PC-9 (cell line): Measurements from ENCODE around the gene PRKCA. TPM values are rescaled to one million over a fixed set of nuclear protein-coding genes. Genes with fewer than 3 reads are reported as not detected.

Experiments used
- BruUV-seq: library from RNA; stranded (reverse); fragments of 400-500 nt; replicated peaks from 2 replicates; lab custom pipeline; 2021; lab: Mats Ljungman, UMichigan
- CTCF ChIA-PET: fragments of 300-600 bp; sonication (Branson Sonifier 250); formaldehyde crosslinking; loops from one replicate; lab custom pipeline; 2022; ENCODE audit warnings: antibody characterized with exemption; lab: Charles Lee
- POLR2A ChIA-PET: fragments of 300-600 bp; sonication (Branson Sonifier 250); formaldehyde crosslinking; loops from one replicate; lab custom pipeline; 2022; ENCODE audit warnings: antibody characterized with exemption; ENCODE audit not compliant: unreplicated experiment; lab: Charles Lee
- DNase-seq, 2 experiments: peaks; one replicate each; pipeline versions ENCODE4 v3.0.0 to v3.0.0-alpha.2; 2015 to 2022; ENCODE audit warnings: mixed read lengths in 1 of 2
- H2AFZ ChIP-seq: fragments of 200-600 bp; sonication (generic); 2 replicates; pipeline ENCODE4 v1.8.1; 2017; ENCODE audit warnings: antibody characterized with exemption
- H3F3A ChIP-seq: fragments of 200-600 bp; sonication (generic); 2 replicates; pipeline ENCODE4 v1.8.1; 2017; ENCODE audit warnings: antibody characterized with exemption, mild to moderate bottlenecking, low read depth; ENCODE audit not compliant: insufficient read depth
- H3K27ac ChIP-seq: fragments of 200-600 bp; sonication (generic); 2 replicates; pipeline ENCODE4 v1.6.1; 2016; ENCODE audit warnings: mixed run types
- H3K27me3 ChIP-seq: fragments of 200-600 bp; sonication (generic); 2 replicates; pipeline ENCODE4 v1.6.1; 2016; ENCODE audit warnings: low read depth, mixed run types; ENCODE audit not compliant: insufficient read depth
- H3K36me3 ChIP-seq: fragments of 200-600 bp; sonication (generic); 2 replicates; pipeline ENCODE4 v1.6.1; 2016; ENCODE audit warnings: low read depth, mixed run types
- H3K4me1 ChIP-seq: fragments of 200-600 bp; sonication (generic); replicated peaks from 2 replicates; pipeline ENCODE4 v1.6.1; 2016; ENCODE audit warnings: mixed run types; ENCODE audit not compliant: insufficient read depth
- H3K4me2 ChIP-seq: fragments of 200-600 bp; sonication (generic); 2 replicates; pipeline ENCODE4 v1.6.1; 2017; ENCODE audit warnings: mixed run types
- H3K4me3 ChIP-seq: fragments of 200-600 bp; sonication (generic); 2 replicates; pipeline ENCODE4 v1.6.1; 2016; ENCODE audit warnings: mixed run types
- H3K79me2 ChIP-seq: fragments of 200-600 bp; sonication (generic); 2 replicates; pipeline ENCODE4 v1.6.1; 2017; ENCODE audit warnings: low read depth, mixed run types
- H3K9me2 ChIP-seq: fragments of 200-600 bp; sonication (generic); 2 replicates; pipeline ENCODE4 v1.8.1; 2017; ENCODE audit warnings: mild to moderate bottlenecking; ENCODE audit not compliant: insufficient read depth
- H3K9me3 ChIP-seq: fragments of 200-600 bp; sonication (generic); 2 replicates; pipeline ENCODE4 v1.8.1; 2016; ENCODE audit warnings: low read depth; ENCODE audit not compliant: insufficient read depth
- H4K20me1 ChIP-seq: fragments of 200-600 bp; sonication (generic); 2 replicates; pipeline ENCODE4 v1.8.1; 2017; ENCODE audit not compliant: insufficient read depth
- EZH2 ChIP-seq: fragments of 200-600 bp; sonication (generic); IDR thresholded peaks from 2 replicates; pipeline ENCODE4 v1.8.0; 2017; ENCODE audit warnings: antibody characterized with exemption, low read depth
- intact Hi-C: fragments of 100-400 bp; cut with micrococcal nuclease; formaldehyde crosslinking; loops from one replicate; pipeline ENCODE4 v1.10.0; 2022; ENCODE audit not compliant: unreplicated experiment
- total RNA-seq: library from RNA; stranded (reverse); gene quantifications from 2 replicates; pipeline ENCODE4 v1.2.3, GENCODE V29; 2021
- TF ChIP-seq, protein P1 (sequence below): fragments of 200-600 bp; sonication (generic); conservative IDR thresholded peaks from 2 replicates; pipeline ENCODE4 v1.6.1; 2017; ENCODE audit warnings: mixed run types, antibody characterized with exemption, mild to moderate bottlenecking, moderate library complexity

The PRKCA gene
- total RNA-seq, 1 experiment from 2014 or later, result 23.1 TPM

DNA sequence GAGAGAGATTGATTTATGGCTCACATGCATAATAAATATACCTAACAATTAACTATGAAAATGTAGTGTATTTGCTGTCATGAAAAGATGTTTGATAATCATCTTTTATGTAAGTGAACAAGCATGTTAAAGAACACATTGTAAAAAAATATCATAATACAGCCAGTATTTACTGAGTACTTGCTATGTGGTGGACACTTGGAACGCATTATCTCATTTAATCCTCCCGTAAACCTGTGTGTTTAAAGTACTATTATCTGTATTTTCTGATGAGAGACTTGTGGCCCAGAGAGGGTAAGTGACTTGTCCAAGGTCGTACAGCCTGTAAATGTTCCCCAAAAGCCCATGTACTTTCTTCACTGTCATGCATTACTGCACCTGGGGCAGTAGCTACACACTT is 70.7 kb downstream of the PRKCA start:
- Histone ChIP-seq H3K9me3 (no peaks in the 10 kb centered on the region), H3K4me1 (0 out of 2 replicates have a peak, but pooled peaks cover 8% of the 10 kb centered on the region), H2AFZ (no peak overlapping the region), H3K4me3 (no peak overlapping the region), H3K79me2 (peaks cover 27% of the 10 kb centered on the region), H3K9me2 (no peaks in the 10 kb centered on the region), H3K4me2 (no peak overlapping the region), H3K27ac (no peak overlapping the region), H4K20me1 (no peaks in the 10 kb centered on the region), H3K27me3 (no peaks in the 10 kb centered on the region), H3K36me3 (no peaks in the 10 kb centered on the region), H3F3A (no peaks in the 10 kb centered on the region; the same call in 1 of the 2 replicates)
- no peak for DNase-seq
- TF ChIP-seq, protein P1, sequence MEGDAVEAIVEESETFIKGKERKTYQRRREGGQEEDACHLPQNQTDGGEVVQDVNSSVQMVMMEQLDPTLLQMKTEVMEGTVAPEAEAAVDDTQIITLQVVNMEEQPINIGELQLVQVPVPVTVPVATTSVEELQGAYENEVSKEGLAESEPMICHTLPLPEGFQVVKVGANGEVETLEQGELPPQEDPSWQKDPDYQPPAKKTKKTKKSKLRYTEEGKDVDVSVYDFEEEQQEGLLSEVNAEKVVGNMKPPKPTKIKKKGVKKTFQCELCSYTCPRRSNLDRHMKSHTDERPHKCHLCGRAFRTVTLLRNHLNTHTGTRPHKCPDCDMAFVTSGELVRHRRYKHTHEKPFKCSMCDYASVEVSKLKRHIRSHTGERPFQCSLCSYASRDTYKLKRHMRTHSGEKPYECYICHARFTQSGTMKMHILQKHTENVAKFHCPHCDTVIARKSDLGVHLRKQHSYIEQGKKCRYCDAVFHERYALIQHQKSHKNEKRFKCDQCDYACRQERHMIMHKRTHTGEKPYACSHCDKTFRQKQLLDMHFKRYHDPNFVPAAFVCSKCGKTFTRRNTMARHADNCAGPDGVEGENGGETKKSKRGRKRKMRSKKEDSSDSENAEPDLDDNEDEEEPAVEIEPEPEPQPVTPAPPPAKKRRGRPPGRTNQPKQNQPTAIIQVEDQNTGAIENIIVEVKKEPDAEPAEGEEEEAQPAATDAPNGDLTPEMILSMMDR, result no peak
- no peak for TF ChIP-seq EZH2
- CTCF ChIA-PET, result no interaction called here
- POLR2A ChIA-PET, result no interaction called here
- intact Hi-C loops, result no loop called here
- BruUV-seq, result no TSS peak

DNA sequence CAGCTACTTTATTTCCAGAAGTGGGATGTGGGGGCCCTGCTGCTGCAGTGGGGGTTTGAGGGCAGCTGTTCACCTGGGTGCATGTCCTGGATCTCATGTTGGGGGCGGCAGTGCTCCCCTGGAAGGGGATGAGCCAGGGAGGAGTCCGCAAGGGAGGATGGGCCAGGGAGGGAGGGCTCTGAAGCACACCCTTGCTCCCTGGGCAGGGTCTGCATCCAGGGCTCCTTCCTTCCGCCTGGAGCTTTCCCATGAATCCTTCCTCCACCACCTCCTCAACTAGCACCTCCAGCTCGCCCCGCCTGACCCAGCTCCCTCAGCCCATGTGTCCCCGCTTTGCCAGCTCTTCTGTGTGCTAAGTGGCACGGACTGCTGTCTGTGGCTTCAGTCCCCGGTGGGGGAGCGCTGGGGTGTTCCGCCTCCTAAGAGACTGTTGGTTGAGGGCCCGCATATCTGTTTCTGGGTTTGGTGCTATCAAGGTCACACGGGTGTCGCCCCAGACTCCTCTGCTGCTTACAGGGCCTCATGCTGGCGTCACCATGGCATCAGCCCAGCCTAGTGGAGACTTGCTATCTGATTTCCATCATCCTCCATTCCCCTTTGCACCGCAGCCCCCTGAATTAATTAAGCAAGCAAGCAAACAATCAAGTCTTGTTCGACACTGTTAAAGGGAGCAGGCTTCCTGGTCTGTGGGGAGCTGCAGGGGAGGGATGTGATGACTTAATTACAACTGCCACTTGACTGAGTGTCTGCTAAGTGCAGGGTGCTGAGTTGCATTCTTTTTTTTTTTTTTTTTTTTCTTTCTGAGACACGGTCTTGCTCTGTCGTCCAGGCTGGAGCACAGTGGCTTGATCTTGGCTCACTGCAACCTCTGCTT is 71.8 kb downstream of the PRKCA start:
- no peaks in the 10 kb centered on the region for H4K20me1 ChIP-seq
- CTCF ChIA-PET, result interaction anchor here (0.7 kb wide), 1 partner anchor 192 kb away, joined by 3 read pairs; no protein-coding TSS in a partner anchor
- peaks cover 32% of the 10 kb centered on the region for H3K79me2 ChIP-seq
- DNase-seq, result no peak
- intact Hi-C loops, result no loop called here
- POLR2A ChIA-PET, result no interaction called here
- no peaks in the 10 kb centered on the region; the same call in 1 of the 2 replicates for H3F3A ChIP-seq
- H3K9me2 ChIP-seq, result no peaks in the 10 kb centered on the region
- H3K27ac ChIP-seq, result no peak overlapping the region
- no peaks in the 10 kb centered on the region for H3K36me3 ChIP-seq
- no peak overlapping the region for H2AFZ ChIP-seq
- no peaks in the 10 kb centered on the region for H3K9me3 ChIP-seq
- H3K4me1 ChIP-seq, result 0 out of 2 replicates have a peak, but pooled peaks cover 8% of the 10 kb centered on the region
- no peak overlapping the region for H3K4me3 ChIP-seq
- H3K27me3 ChIP-seq, result no peaks in the 10 kb centered on the region
- TF ChIP-seq, protein P1, result no peak
- TF ChIP-seq EZH2, result no peak
- H3K4me2 ChIP-seq, result no peak overlapping the region
- no TSS peak for BruUV-seq

DNA sequence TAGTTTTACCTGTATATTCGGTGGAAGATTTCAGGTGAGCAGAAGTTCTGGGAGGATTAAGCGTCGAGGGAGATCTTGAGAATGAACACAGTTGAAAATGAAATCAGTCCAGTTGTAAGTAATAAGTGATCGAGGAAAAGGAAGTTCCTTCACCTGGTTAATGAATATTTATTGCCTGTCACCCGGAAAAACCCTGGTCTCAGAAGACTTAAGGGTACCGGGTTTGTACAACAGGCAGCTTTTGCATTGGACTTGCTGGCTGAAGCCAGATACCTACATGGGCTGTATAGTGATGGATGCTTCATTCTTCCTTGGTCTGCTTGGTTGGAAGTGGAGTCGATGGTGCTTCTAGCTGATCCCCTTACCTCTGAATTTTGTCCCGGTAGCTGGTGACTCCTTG is 72.7 kb downstream of the PRKCA start:
- Histone ChIP-seq H3K9me3 (no peaks in the 10 kb centered on the region), H4K20me1 (no peaks in the 10 kb centered on the region), H3F3A (no peaks in the 10 kb centered on the region; the same call in 1 of the 2 replicates), H3K27ac (no peak overlapping the region), H3K9me2 (no peaks in the 10 kb centered on the region), H2AFZ (no peak overlapping the region), H3K36me3 (no peaks in the 10 kb centered on the region), H3K4me1 (0 out of 2 replicates have a peak, but pooled peaks cover 8% of the 10 kb centered on the region), H3K27me3 (no peaks in the 10 kb centered on the region), H3K4me3 (no peak overlapping the region), H3K79me2 (peaks cover 39% of the 10 kb centered on the region), H3K4me2 (no peak overlapping the region)
- intact Hi-C loops, result no loop called here
- POLR2A ChIA-PET, result no interaction called here
- BruUV-seq, result no TSS peak
- DNase-seq, result no peak
- TF ChIP-seq, protein P1, result no peak
- no peak for TF ChIP-seq EZH2
- CTCF ChIA-PET, result no interaction called here
